Fibroblast of skin of back (primary cell): ENCODE measurements around the gene CXCL17. TPM values are rescaled to one million over a fixed set of nuclear protein-coding genes. Genes with fewer than 3 reads are reported as not detected.
A peak's percentile ranks its signal among the peaks of the same experiment; 100 is the strongest.
"Not testable (repeated sequence)": the region's sequence is repeated elsewhere in the genome, so short reads cannot be mapped to it uniquely, and the experiment has no call there.

Experiments
- DNase-seq: peaks from one replicate; pipeline ENCODE4 v3.0.0-alpha.2; 2013
- polyA plus RNA-seq, 2 experiments: library from polyadenylated mRNA; unstranded; fragments of 120-200 nt; gene quantifications; one replicate each; pipeline ENCODE4 v1.2.1, GENCODE V29; 2013; ENCODE audit not compliant: insufficient read length in 2 of 2

CXCL17 gene, protein sequence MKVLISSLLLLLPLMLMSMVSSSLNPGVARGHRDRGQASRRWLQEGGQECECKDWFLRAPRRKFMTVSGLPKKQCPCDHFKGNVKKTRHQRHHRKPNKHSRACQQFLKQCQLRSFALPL
- polyA plus RNA-seq (2013, experiment 1 of 2; ENCODE audit: insufficient read length): not detected
- polyA plus RNA-seq (2013, experiment 2 of 2; ENCODE audit: insufficient read length): not detected

DNA sequence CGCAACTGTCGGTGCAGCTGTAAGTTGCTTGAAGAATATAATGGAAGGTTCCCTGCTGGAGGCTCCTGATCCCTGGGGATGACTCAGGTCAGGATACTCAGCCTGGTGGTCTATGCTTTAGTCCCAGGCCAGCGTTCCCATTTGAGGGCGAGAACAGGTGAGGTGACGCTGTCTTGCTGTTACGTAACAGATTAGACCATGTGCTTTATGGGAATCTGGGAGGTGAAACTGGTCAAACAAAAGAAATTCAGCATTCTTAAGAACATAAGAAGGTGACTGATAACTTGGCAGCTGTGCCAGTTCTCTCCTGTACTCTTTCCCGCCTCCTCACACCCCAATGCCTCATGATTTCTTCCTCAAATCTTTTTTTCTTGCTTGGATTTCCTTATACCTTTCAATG lies at the start of gene CXCL17:
Gene CXCL17, minus strand, starts transcription at position 114 of the 400 bp plus-strand sequence. CDS start 114 bp downstream, outside the sequence.
- no peak for DNase-seq

- DNase-seq: no peak
These were observed 46.2 kb upstream of the CXCL17 start for GRCh38 chr19:42488783-42489521.

GRCh38 chr19:42487798-42488178 lies 45.0 kb upstream of the CXCL17 start:
- DNase-seq: no peak

DNA sequence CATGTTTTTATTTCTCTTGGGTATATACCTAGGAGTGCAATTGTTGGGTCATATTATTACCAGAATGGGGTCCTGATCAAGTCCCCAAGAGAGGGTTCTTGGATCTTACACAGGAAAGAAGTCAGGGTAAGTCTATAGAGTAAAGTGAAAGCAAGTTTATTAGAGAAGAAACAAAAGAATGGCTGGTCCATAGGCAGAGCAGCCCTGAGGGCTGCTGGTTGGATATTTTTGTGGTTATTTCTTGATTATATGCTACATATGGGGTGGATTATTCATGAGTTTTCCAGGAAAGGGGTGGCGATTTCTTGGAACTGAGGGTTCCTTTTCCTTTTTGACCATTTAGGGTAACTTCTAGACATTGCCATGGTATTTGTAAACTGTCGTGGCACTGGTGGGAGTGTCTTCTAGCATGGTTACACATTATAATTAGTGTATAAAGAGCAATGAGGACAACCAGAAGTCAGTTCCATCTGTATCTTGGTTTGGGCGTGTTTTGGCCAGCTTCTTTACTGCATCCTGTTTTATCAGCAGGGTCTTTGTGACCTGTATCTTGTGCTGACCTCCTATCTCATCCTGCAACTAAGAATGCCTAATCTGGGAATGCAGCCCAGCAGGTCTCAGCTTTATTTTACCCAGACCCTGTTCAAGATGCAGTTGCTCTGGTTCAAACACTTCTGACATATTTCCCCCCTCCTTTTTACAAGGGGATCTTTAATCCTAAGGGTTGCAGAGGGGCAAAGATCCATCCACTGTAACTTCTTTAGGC lies 44.5 kb upstream of the CXCL17 start:
- no peak for DNase-seq

- DNase-seq: not testable (repeated sequence)
These were observed 42.3 kb upstream of the CXCL17 start for GRCh38 chr19:42485036-42485435.

DNA sequence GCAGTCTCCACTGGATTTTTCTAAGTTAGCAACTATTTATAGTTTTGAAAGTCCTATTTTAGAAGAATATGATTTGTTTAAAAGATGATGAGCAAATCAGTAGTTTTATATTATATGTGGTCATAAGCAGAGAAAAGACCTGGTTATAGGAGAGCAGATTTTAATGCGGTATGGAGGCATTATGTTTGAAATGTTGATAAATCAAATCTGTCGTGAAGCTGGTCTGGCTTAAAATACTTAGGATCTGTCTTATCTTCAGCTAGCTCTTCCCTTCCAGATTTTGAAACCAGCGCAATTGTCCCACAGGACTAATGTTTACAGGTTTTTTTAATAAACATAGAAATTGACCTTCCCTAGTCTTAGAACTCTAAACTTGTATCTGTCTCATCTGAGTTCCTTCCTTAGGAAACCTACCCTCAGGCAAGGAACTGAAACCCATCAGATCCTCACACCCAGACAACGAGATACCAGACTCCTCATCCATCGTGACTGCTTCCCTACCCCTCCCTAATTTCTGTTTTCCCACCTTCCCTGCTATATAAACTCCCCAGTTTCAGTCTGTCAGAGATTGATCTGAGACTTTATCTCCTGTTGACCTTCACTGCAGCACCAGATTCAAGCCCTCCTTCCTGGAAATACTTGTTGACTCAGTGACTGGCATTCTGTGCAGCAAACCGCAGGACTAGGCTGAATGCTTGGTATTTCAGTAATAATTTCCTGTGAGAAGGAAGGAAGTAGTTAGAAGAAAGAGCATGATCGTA lies 37.8 kb upstream of the CXCL17 start:
- peak; percentile 52 for DNase-seq

GRCh38 chr19:42479736-42480135 lies 37.0 kb upstream of the CXCL17 start:
- DNase-seq: no peak

GRCh38 chr19:42478765-42479311 lies 36.1 kb upstream of the CXCL17 start:
- no peak for DNase-seq

GRCh38 chr19:42477933-42478332 lies 35.2 kb upstream of the CXCL17 start:
- no peak for DNase-seq

DNA sequence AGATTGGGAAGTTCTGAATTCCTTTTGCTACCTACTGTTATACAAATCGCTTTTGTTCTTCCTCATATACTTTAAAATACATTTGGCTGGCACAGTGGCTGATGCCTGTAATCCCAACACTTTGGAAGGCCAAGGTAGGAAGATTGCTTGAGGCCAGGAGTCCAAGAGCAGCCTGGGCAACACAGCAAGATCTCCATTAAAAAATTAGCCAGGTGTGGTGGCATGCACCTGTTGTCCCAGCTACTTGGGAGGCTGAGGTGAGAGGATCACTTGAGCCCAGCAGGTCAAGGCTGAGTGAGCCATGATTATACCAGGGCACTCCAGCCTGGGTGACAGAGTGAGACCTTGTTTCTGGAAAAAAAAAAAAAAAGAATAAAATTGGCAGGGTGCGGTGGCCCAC lies 34.4 kb upstream of the CXCL17 start:
- no peak for DNase-seq

DNA sequence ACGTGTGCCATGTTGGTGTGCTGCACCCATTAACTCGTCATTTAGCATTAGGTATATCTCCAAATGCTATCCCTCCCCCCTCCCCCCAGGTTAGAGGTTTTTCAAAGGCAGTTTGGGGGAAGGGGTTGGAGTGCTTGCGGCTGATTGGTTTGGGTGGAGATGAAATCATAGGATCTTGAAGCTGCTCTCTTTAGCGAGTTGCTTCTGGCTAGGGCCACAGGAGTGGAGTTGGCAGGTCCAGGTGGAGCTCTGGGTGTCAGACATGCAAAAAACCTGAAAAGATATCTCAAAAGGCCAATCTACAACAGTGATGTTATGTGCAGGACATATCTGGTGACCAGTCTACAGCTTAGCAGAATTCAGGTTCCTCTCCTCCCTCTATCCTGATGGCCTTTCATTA lies 32.6 kb upstream of the CXCL17 start:
- no peak for DNase-seq

GRCh38 chr19:42474743-42475142 lies 32.0 kb upstream of the CXCL17 start:
- no peak for DNase-seq

GRCh38 chr19:42473686-42474085 lies 30.9 kb upstream of the CXCL17 start:
- DNase-seq: no peak

GRCh38 chr19:42472402-42473147 lies 29.8 kb upstream of the CXCL17 start:
- DNase-seq: no peak

- DNase-seq: peak; percentile 19
These were observed 29.0 kb upstream of the CXCL17 start for GRCh38 chr19:42471554-42472249.

GRCh38 chr19:42469311-42470235 lies 26.8 kb upstream of the CXCL17 start:
- peak; percentile 58 for DNase-seq

DNA sequence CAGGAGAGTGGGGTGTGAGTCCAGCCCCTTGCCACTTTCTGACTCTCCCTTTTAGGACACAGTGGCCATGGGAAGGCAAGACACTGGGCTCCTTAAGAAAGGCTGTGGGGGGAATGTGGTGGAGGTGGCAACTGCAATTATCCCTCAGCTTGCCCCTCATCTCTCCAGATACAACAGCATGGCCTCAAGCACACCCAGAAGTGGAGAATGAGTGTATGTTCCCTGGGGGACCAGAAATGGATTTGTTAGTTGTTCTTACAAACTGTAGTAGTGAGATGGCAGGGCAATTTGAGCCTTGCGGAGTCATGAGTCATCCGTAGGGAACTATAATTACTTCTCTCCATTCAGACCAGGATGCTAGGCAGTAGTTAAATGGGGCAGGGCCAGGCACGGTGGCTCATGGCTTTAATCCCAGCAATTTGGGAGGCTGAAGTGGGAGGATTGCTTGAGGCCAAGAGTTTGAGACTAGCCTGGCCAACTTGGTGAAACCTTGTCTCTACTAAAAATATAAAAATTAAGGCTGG lies 25.6 kb upstream of the CXCL17 start:
- DNase-seq: peak; percentile 93

GRCh38 chr19:42467183-42467760 lies 24.5 kb upstream of the CXCL17 start:
- no peak for DNase-seq

DNA sequence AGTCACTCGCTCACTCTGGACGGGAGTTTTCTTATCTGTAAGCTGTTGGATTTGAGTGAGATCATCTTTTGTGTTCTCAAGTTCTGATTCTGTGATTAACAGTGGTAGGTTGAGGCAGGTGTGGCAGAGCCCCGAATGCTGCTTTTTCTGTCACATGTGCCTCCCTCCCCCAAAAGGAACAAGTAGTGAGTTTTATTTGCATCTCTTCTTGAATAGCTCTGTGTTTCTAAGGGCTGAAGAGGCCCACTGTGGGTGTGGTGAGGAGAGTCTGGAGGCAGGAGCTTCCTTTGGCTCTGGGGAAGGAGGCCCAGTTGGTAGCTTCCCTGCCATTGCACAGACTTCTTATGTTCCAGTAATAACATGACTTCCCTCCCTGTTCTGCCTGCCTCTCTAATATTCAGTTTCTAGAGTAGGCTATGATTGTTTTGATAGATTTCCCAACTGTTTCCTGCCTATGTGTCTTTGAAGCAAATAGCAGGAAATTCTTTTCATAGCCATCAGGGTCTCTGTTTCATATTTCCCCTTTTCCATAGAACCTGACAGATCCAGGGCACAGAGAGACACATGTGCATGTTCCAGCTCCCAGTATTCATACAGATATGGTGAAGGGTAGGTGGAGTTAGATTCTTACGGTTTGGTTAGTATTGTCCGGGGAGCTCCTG lies 23.9 kb upstream of the CXCL17 start:
- peak; percentile 19 for DNase-seq
